Gastrocnemius medialis (tissue), 4 donors: ENCODE data around the gene UCKL1. TPM values are rescaled to one million over a fixed set of nuclear protein-coding genes. Genes with fewer than 3 reads are reported as not detected.

Source experiments
- ATAC-seq, 2 donors: fragments of 150-250 bp; one replicate each; pipeline ENCODE4 v1.9.1; 2016
- DNase-seq, 2 donors: peaks; one replicate each; pipeline ENCODE4 v3.0.0-alpha.2; 2019
- H3K27ac ChIP-seq, 4 donors: fragments of 200-600 bp; sonication (generic); 1 replicate in 1 of 4; 2 replicates in 3 of 4; pipeline ENCODE4 v1.5.1; 2016 to 2018; ENCODE audit warnings: mild to moderate bottlenecking in 2 of 4, moderate library complexity in 1 of 4
- H3K27me3 ChIP-seq, 3 donors: fragments of 200-600 bp; sonication (generic) in 2 of 3; 1 replicate in 1 of 3; 2 replicates in 2 of 3; pipeline versions ENCODE4 v1.5.1 to v1.6.0; 2016 to 2019; ENCODE audit warnings: mild to moderate bottlenecking in 1 of 3, moderate library complexity in 1 of 3
- H3K36me3 ChIP-seq, 2 donors: fragments of 200-600 bp; sonication (generic) in 1 of 2; one replicate each; pipeline ENCODE4 v1.5.1; 2017 to 2018
- H3K4me1 ChIP-seq, 2 donors: fragments of 200-600 bp; sonication (generic) in 1 of 2; one replicate each; pipeline ENCODE4 v1.5.1; 2016 to 2017; ENCODE audit warnings: mild to moderate bottlenecking in 2 of 2
- H3K4me3 ChIP-seq, 4 donors: fragments of 200-600 bp; sonication (generic) in 3 of 4; 1 replicate in 1 of 4; 2 replicates in 3 of 4; pipeline ENCODE4 v1.5.1; 2016 to 2019; ENCODE audit warnings: mild to moderate bottlenecking in 2 of 4
- H3K9me3 ChIP-seq, 3 donors: fragments of 200-600 bp; sonication (generic) in 2 of 3; 1 replicate in 1 of 3; 2 replicates in 2 of 3; pipeline ENCODE4 v1.5.1; 2016 to 2019
- POLR2A ChIP-seq, 2 donors: fragments of 450-650 bp; IDR thresholded peaks; one replicate each; pipeline ENCODE4 v1.6.1; 2017; ENCODE audit warnings: antibody characterized with exemption in 2 of 2, mild to moderate bottlenecking in 2 of 2, moderate library complexity in 2 of 2
- in situ Hi-C, 4 donors: fragments of 200-750 bp; cut with MboI; loops; one replicate each; pipeline versions ENCODE4 v1.15.0 to v1.8.0; 2017; ENCODE audit warnings: low sequenced_read_pairs in 4 of 4
- intact Hi-C: fragments of 100-400 bp; cut with DNase I; formaldehyde crosslinking; loops from one replicate; pipeline ENCODE4 v1.15.1; 2023; ENCODE audit warnings: low total_unique reads
- total RNA-seq, 4 donors: library from RNA; depleted of rRNA; stranded (reverse); fragments of >200 nt; gene quantifications; one replicate each; pipeline versions ENCODE4 v1.1.0 to v1.2.3, GENCODE V29; 2016
- TF ChIP-seq, protein P1 (sequence below), 5 experiments: fragments of 450-650 bp in 3 of 5; fragments of 200-600 bp in 2 of 5; sonication (generic) in 2 of 5; IDR thresholded peaks in 4 of 5; conservative IDR thresholded peaks in 1 of 5; 1 replicate in 4 of 5; 2 replicates in 1 of 5; pipeline ENCODE4 v1.5.1; 2016 to 2019; ENCODE audit warnings: antibody characterized with exemption in 5 of 5, mild to moderate bottlenecking in 3 of 5, moderate library complexity in 3 of 5

The UCKL1 gene
- total RNA-seq, 4 donors from 2014 or later, result 22.0 to 46.4 (median 27.1) TPM

- TF ChIP-seq, protein P1, sequence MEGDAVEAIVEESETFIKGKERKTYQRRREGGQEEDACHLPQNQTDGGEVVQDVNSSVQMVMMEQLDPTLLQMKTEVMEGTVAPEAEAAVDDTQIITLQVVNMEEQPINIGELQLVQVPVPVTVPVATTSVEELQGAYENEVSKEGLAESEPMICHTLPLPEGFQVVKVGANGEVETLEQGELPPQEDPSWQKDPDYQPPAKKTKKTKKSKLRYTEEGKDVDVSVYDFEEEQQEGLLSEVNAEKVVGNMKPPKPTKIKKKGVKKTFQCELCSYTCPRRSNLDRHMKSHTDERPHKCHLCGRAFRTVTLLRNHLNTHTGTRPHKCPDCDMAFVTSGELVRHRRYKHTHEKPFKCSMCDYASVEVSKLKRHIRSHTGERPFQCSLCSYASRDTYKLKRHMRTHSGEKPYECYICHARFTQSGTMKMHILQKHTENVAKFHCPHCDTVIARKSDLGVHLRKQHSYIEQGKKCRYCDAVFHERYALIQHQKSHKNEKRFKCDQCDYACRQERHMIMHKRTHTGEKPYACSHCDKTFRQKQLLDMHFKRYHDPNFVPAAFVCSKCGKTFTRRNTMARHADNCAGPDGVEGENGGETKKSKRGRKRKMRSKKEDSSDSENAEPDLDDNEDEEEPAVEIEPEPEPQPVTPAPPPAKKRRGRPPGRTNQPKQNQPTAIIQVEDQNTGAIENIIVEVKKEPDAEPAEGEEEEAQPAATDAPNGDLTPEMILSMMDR (IDR thresholded peaks at IDR 0.05 in 4 of 5, conservative IDR thresholded peaks at IDR 0.05 in 1 of 5), result no peak
- no peak for TF ChIP-seq POLR2A (IDR thresholded peaks at IDR 0.05)
- ATAC-seq (no peak), DNase-seq (no peak)
- H3K9me3 ChIP-seq, result no peaks in the 10 kb centered on the region
- no peaks in the 10 kb centered on the region for H3K36me3 ChIP-seq
- H3K27me3 ChIP-seq, result no peaks in the 10 kb centered on the region
- in situ Hi-C loops (no loop called here), intact Hi-C loops (no loop called here)
- H3K27ac ChIP-seq, result no peak overlapping the region
- no peak overlapping the region for H3K4me3 ChIP-seq
- peaks cover 14% of the 10 kb centered on the region in 2 donors for H3K4me1 ChIP-seq
Observed at GRCh38 chr20:63908008-63908682, 48.1 kb downstream of the UCKL1 start.

- ATAC-seq, result no peak
- intact Hi-C loops (no loop called here), in situ Hi-C loops (no loop called here)
Observed at GRCh38 chr20:63903796-63904561, 52.2 kb downstream of the UCKL1 start.

GRCh38 chr20:63900413-63900812 lies 55.8 kb downstream of the UCKL1 start:
- in situ Hi-C loops, result no loop called here
- no peak overlapping the region for H3K27ac ChIP-seq
- intact Hi-C loops, result no loop called here
- no peaks in the 10 kb centered on the region for H3K9me3 ChIP-seq
- H3K27me3 ChIP-seq, result no peaks in the 10 kb centered on the region
- no peak overlapping the region for H3K4me3 ChIP-seq
- TF ChIP-seq POLR2A (IDR thresholded peaks at IDR 0.05), result no peak
- TF ChIP-seq, protein P1 (IDR thresholded peaks at IDR 0.05 in 4 of 5, conservative IDR thresholded peaks at IDR 0.05 in 1 of 5), result no peak
- ATAC-seq (no peak), DNase-seq (no peak)
- no peaks in the 10 kb centered on the region for H3K36me3 ChIP-seq
- peaks cover 18 to 19% of the 10 kb centered on the region in 2 donors for H3K4me1 ChIP-seq

More at GRCh38 chr20:63903796-63904561, 52.2 kb downstream of the UCKL1 start:
- DNase-seq, result no peak
- H3K27me3 ChIP-seq, result no peaks in the 10 kb centered on the region
- H3K27ac ChIP-seq, result no peak overlapping the region
- no peaks in the 10 kb centered on the region for H3K36me3 ChIP-seq
- no peak for TF ChIP-seq POLR2A (IDR thresholded peaks at IDR 0.05)
- TF ChIP-seq, protein P1 (IDR thresholded peaks at IDR 0.05 in 4 of 5, conservative IDR thresholded peaks at IDR 0.05 in 1 of 5), result no peak
- H3K9me3 ChIP-seq, result no peaks in the 10 kb centered on the region
- peaks cover 0 to 3% of the 10 kb centered on the region in 2 donors for H3K4me1 ChIP-seq
- no peak overlapping the region for H3K4me3 ChIP-seq

- DNase-seq, result no peak
- no peak for ATAC-seq
- H3K27ac ChIP-seq, result no peak overlapping the region
- TF ChIP-seq POLR2A (IDR thresholded peaks at IDR 0.05), result no peak
- TF ChIP-seq, protein P1 (IDR thresholded peaks at IDR 0.05 in 4 of 5, conservative IDR thresholded peaks at IDR 0.05 in 1 of 5), result no peak
- in situ Hi-C loops, result no loop called here
- H3K9me3 ChIP-seq, result no peaks in the 10 kb centered on the region
- H3K4me1 ChIP-seq, result peaks cover 21 to 24% of the 10 kb centered on the region in 2 donors
- H3K27me3 ChIP-seq, result no peaks in the 10 kb centered on the region
- no peaks in the 10 kb centered on the region for H3K36me3 ChIP-seq
- intact Hi-C loops, result no loop called here
- H3K4me3 ChIP-seq, result no peak overlapping the region
Observed at GRCh38 chr20:63898882-63899558, 57.2 kb downstream of the UCKL1 start.
